AG10803 (cell line): ENCODE data around the gene COL18A1.

Experiments used
- DNase-seq: peaks from one replicate; pipeline ENCODE4 v3.0.0; 2010; ENCODE audit warnings: low read depth
- H3K4me3 ChIP-seq: 2 replicates; pipeline ENCODE4 v1.5.1; 2011; ENCODE audit warnings: mild to moderate bottlenecking, low read length, control low read depth
- CTCF ChIP-seq: conservative IDR thresholded peaks from 2 replicates; pipeline ENCODE4 v1.5.1; 2011; ENCODE audit warnings: mild to moderate bottlenecking, low read length, control low read depth, inconsistent platforms

The COL18A1 gene

GRCh38 chr21:45487161-45487806, 82.3 kb downstream of the COL18A1 start:
- H3K4me3 ChIP-seq, result no peak overlapping the region
- no peak for DNase-seq
- TF ChIP-seq CTCF, result no peak

- H3K4me3 ChIP-seq, result no peak overlapping the region
- DNase-seq, result no peak
- TF ChIP-seq CTCF, result no peak
Observed at GRCh38 chr21:45487891-45488600, 83.1 kb downstream of the COL18A1 start.

GRCh38 chr21:45488931-45489721, 84.2 kb downstream of the COL18A1 start:
- H3K4me3 ChIP-seq, result no peak overlapping the region
- TF ChIP-seq CTCF, result no peak
- no peak for DNase-seq

- no peak overlapping the region for H3K4me3 ChIP-seq
- TF ChIP-seq CTCF, result no peak
- no peak for DNase-seq
Observed at GRCh38 chr21:45489722-45489982, 84.7 kb downstream of the COL18A1 start.

- TF ChIP-seq CTCF, result no peak
- H3K4me3 ChIP-seq, result no peak overlapping the region
- no peak for DNase-seq
Observed at GRCh38 chr21:45490049-45490731, 85.2 kb downstream of the COL18A1 start.

- no peak overlapping the region for H3K4me3 ChIP-seq
- no peak for TF ChIP-seq CTCF
- DNase-seq, result no peak
Observed at GRCh38 chr21:45491056-45491455, 86.1 kb downstream of the COL18A1 start.
